Measurements from ENCODE around the gene ATP4A.

The ATP4A gene

GRCh38 chr19:35512831-35513627 lies 50.4 kb downstream of the ATP4A start:
- Histone ChIP-seq H3K36me3 (ENCODE audit: control insufficient read depth, insufficient read depth, low read length) (no peaks in the 10 kb centered on the region), H3K27me3 (ENCODE audit: control insufficient read depth, insufficient read depth, low read length) (peaks cover 29% of the 10 kb centered on the region), H3K9ac (ENCODE audit: low read length) (no peak overlapping the region), H3K4me1 (ENCODE audit: control insufficient read depth, insufficient read depth, low read length) (peaks cover 23% of the 10 kb centered on the region), H3K4me3 (ENCODE audit: low read length) (no peak overlapping the region), H3K9me3 (ENCODE audit: control insufficient read depth, low read length) (no peaks in the 10 kb centered on the region)

- no peak overlapping the region for H3K9ac ChIP-seq (ENCODE audit: low read length)
- no peaks in the 10 kb centered on the region for H3K36me3 ChIP-seq (ENCODE audit: control insufficient read depth, insufficient read depth, low read length)
- peaks cover 23% of the 10 kb centered on the region for H3K4me1 ChIP-seq (ENCODE audit: control insufficient read depth, insufficient read depth, low read length)
- H3K9me3 ChIP-seq (ENCODE audit: control insufficient read depth, low read length) = no peaks in the 10 kb centered on the region
- peaks cover 29% of the 10 kb centered on the region for H3K27me3 ChIP-seq (ENCODE audit: control insufficient read depth, insufficient read depth, low read length)
- no peak overlapping the region for H3K4me3 ChIP-seq (ENCODE audit: low read length)
These were observed 52.1 kb downstream of the ATP4A start for GRCh38 chr19:35511337-35511736.

- Histone ChIP-seq H3K9me3 (ENCODE audit: control insufficient read depth, low read length) (no peaks in the 10 kb centered on the region), H3K9ac (ENCODE audit: low read length) (no peak overlapping the region), H3K36me3 (ENCODE audit: control insufficient read depth, insufficient read depth, low read length) (no peaks in the 10 kb centered on the region), H3K4me3 (ENCODE audit: low read length) (peak overlapping the region; percentile 80), H3K4me1 (ENCODE audit: control insufficient read depth, insufficient read depth, low read length) (peaks cover 23% of the 10 kb centered on the region), H3K27me3 (ENCODE audit: control insufficient read depth, insufficient read depth, low read length) (peaks cover 29% of the 10 kb centered on the region)
These were observed 52.9 kb downstream of the ATP4A start for GRCh38 chr19:35510626-35510964.

GRCh38 chr19:35509861-35510625 lies 53.4 kb downstream of the ATP4A start:
- peaks cover 23% of the 10 kb centered on the region for H3K4me1 ChIP-seq (ENCODE audit: control insufficient read depth, insufficient read depth, low read length)
- peaks cover 29% of the 10 kb centered on the region for H3K27me3 ChIP-seq (ENCODE audit: control insufficient read depth, insufficient read depth, low read length)
- peak overlapping the region; percentile 80 for H3K4me3 ChIP-seq (ENCODE audit: low read length)
- H3K9ac ChIP-seq (ENCODE audit: low read length) = peak overlapping the region; percentile 86
- H3K36me3 ChIP-seq (ENCODE audit: control insufficient read depth, insufficient read depth, low read length) = no peaks in the 10 kb centered on the region
- no peaks in the 10 kb centered on the region for H3K9me3 ChIP-seq (ENCODE audit: control insufficient read depth, low read length)

GRCh38 chr19:35509018-35509652 lies 54.3 kb downstream of the ATP4A start:
- Histone ChIP-seq H3K4me3 (ENCODE audit: low read length) (peak overlapping the region; percentile 80), H3K36me3 (ENCODE audit: control insufficient read depth, insufficient read depth, low read length) (no peaks in the 10 kb centered on the region), H3K27me3 (ENCODE audit: control insufficient read depth, insufficient read depth, low read length) (peaks cover 28% of the 10 kb centered on the region), H3K9ac (ENCODE audit: low read length) (peak overlapping the region; percentile 86), H3K4me1 (ENCODE audit: control insufficient read depth, insufficient read depth, low read length) (peaks cover 20% of the 10 kb centered on the region), H3K9me3 (ENCODE audit: control insufficient read depth, low read length) (no peaks in the 10 kb centered on the region)

- Histone ChIP-seq H3K27me3 (ENCODE audit: control insufficient read depth, insufficient read depth, low read length) (peaks cover 24% of the 10 kb centered on the region), H3K4me3 (ENCODE audit: low read length) (no peak overlapping the region), H3K9me3 (ENCODE audit: control insufficient read depth, low read length) (no peaks in the 10 kb centered on the region), H3K9ac (ENCODE audit: low read length) (no peak overlapping the region), H3K36me3 (ENCODE audit: control insufficient read depth, insufficient read depth, low read length) (no peaks in the 10 kb centered on the region), H3K4me1 (ENCODE audit: control insufficient read depth, insufficient read depth, low read length) (peaks cover 18% of the 10 kb centered on the region)
These were observed 55.3 kb downstream of the ATP4A start for GRCh38 chr19:35508129-35508528.

GRCh38 chr19:35507561-35507960 lies 55.9 kb downstream of the ATP4A start:
- Histone ChIP-seq H3K27me3 (ENCODE audit: control insufficient read depth, insufficient read depth, low read length) (peaks cover 21% of the 10 kb centered on the region), H3K9ac (ENCODE audit: low read length) (no peak overlapping the region), H3K36me3 (ENCODE audit: control insufficient read depth, insufficient read depth, low read length) (no peaks in the 10 kb centered on the region), H3K4me3 (ENCODE audit: low read length) (no peak overlapping the region), H3K4me1 (ENCODE audit: control insufficient read depth, insufficient read depth, low read length) (peaks cover 18% of the 10 kb centered on the region), H3K9me3 (ENCODE audit: control insufficient read depth, low read length) (no peaks in the 10 kb centered on the region)

GRCh38 chr19:35506011-35506410 lies 57.4 kb downstream of the ATP4A start:
- peaks cover 11% of the 10 kb centered on the region for H3K27me3 ChIP-seq (ENCODE audit: control insufficient read depth, insufficient read depth, low read length)
- H3K4me1 ChIP-seq (ENCODE audit: control insufficient read depth, insufficient read depth, low read length) = peaks cover 18% of the 10 kb centered on the region
- no peak overlapping the region for H3K4me3 ChIP-seq (ENCODE audit: low read length)

GRCh38 chr19:35502751-35503150 lies 60.7 kb downstream of the ATP4A start:
- H3K4me1 ChIP-seq (ENCODE audit: control insufficient read depth, insufficient read depth, low read length) = no peaks in the 10 kb centered on the region
- no peak overlapping the region for H3K9ac ChIP-seq (ENCODE audit: low read length)
- no peaks in the 10 kb centered on the region for H3K27me3 ChIP-seq (ENCODE audit: control insufficient read depth, insufficient read depth, low read length)
- H3K4me3 ChIP-seq (ENCODE audit: low read length) = no peak overlapping the region
- no peaks in the 10 kb centered on the region for H3K9me3 ChIP-seq (ENCODE audit: control insufficient read depth, low read length)
- no peaks in the 10 kb centered on the region for H3K36me3 ChIP-seq (ENCODE audit: control insufficient read depth, insufficient read depth, low read length)

More at GRCh38 chr19:35506011-35506410, 57.4 kb downstream of the ATP4A start:
- Histone ChIP-seq H3K9me3 (ENCODE audit: control insufficient read depth, low read length) (no peaks in the 10 kb centered on the region), H3K36me3 (ENCODE audit: control insufficient read depth, insufficient read depth, low read length) (no peaks in the 10 kb centered on the region), H3K9ac (ENCODE audit: low read length) (no peak overlapping the region)

GRCh38 chr19:35501684-35502083 lies 61.8 kb downstream of the ATP4A start:
- Histone ChIP-seq H3K9me3 (ENCODE audit: control insufficient read depth, low read length) (no peaks in the 10 kb centered on the region), H3K4me1 (ENCODE audit: control insufficient read depth, insufficient read depth, low read length) (no peaks in the 10 kb centered on the region), H3K9ac (ENCODE audit: low read length) (no peak overlapping the region), H3K36me3 (ENCODE audit: control insufficient read depth, insufficient read depth, low read length) (no peaks in the 10 kb centered on the region), H3K27me3 (ENCODE audit: control insufficient read depth, insufficient read depth, low read length) (no peaks in the 10 kb centered on the region), H3K4me3 (ENCODE audit: low read length) (no peak overlapping the region)

GRCh38 chr19:35500611-35501010 lies 62.8 kb downstream of the ATP4A start:
- Histone ChIP-seq H3K4me1 (ENCODE audit: control insufficient read depth, insufficient read depth, low read length) (no peaks in the 10 kb centered on the region), H3K36me3 (ENCODE audit: control insufficient read depth, insufficient read depth, low read length) (no peaks in the 10 kb centered on the region), H3K9ac (ENCODE audit: low read length) (no peak overlapping the region), H3K4me3 (ENCODE audit: low read length) (no peak overlapping the region), H3K9me3 (ENCODE audit: control insufficient read depth, low read length) (no peaks in the 10 kb centered on the region), H3K27me3 (ENCODE audit: control insufficient read depth, insufficient read depth, low read length) (no peaks in the 10 kb centered on the region)

All from mucosa of stomach (tissue), 1 donor.